ENCODE results near the gene ABCA7. TPM values are rescaled to one million over a fixed set of nuclear protein-coding genes. Genes with fewer than 3 reads are reported as not detected.

Gene ABCA7
- total and polyA plus RNA-seq, 2 of the 13 experiments (the other 11 are each of a cell fraction or from before 2014, with no cell fraction given): 4.4 to 32.4 TPM

DNA sequence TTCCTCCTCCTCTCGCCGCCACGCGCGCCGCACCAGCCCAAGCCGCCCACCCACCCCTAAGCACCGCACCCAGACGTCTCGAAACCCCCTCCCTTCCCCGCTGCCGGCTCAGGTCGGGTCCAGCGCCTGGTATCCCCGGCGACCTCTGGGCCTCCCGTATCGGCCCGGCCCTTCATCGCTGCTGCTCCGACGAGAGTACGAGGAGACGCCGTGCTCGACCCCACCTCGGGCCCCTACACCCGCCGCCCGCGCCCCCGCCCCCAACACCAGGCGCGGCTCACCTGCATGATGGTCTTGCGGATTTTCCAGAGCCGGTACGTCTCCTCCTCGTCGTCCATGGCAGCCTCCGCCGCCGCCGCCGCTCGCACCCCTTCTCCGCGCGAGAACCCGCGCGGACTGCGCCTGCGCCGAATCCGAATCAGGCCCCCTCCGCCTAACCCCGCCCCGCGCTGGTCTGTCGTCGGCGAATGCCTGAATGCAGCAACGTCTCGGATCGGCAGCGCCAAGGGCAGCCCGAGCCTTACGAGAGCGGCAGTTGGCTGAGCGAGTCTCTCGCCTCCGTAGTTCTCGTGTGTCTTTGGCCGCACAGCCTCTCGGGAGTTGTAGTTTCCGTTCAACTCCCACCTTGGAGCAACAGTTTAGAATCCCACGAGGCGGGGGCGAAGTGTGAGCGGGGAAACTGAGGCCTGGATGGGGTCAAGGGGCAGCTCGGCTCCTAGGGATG lies 55.2 kb downstream of the ABCA7 start, which contains the start of gene POLR2E (continued):
- TF ChIP-seq, protein P1, sequence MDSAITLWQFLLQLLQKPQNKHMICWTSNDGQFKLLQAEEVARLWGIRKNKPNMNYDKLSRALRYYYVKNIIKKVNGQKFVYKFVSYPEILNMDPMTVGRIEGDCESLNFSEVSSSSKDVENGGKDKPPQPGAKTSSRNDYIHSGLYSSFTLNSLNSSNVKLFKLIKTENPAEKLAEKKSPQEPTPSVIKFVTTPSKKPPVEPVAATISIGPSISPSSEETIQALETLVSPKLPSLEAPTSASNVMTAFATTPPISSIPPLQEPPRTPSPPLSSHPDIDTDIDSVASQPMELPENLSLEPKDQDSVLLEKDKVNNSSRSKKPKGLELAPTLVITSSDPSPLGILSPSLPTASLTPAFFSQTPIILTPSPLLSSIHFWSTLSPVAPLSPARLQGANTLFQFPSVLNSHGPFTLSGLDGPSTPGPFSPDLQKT (CRISPR knock-in tag; IDR thresholded peaks at IDR 0.05; ENCODE audit: borderline replicate concordance): no peak
- TF ChIP-seq ZFP37 (CRISPR knock-in tag; IDR thresholded peaks at IDR 0.05; ENCODE audit: borderline replicate concordance) (no peak), REXO4 (CRISPR knock-in tag; IDR thresholded peaks at IDR 0.05; ENCODE audit: borderline replicate concordance) (no peak), MBNL3 (CRISPR knock-in tag; conservative IDR thresholded peaks at IDR 0.05) (no peak), NRL (CRISPR knock-in tag; IDR thresholded peaks at IDR 0.05; ENCODE audit: borderline replicate concordance) (no peak), SOX5 (CRISPR knock-in tag; IDR thresholded peaks at IDR 0.05; ENCODE audit: borderline replicate concordance) (peak; percentile 48; the same call in 1 of the 2 replicates), ZNF839 (CRISPR knock-in tag; IDR thresholded peaks at IDR 0.05; ENCODE audit: borderline replicate concordance) (no peak), SRF (IDR thresholded peaks at IDR 0.05; ENCODE audit: low read depth, low read length) (no peak), ZNF629 (CRISPR knock-in tag; conservative IDR thresholded peaks at IDR 0.05) (no peak), SRSF1 (optimal IDR thresholded peaks at IDR 0.05; ENCODE audit: low read depth, low read length) (no peak), E2F5 (CRISPR knock-in tag; conservative IDR thresholded peaks at IDR 0.05) (peak; percentile 66; the same call in 1 of the 2 replicates), CBX2 (IDR thresholded peaks at IDR 0.05; ENCODE audit: low read depth, low read length) (no peak), CBX2 (CRISPR knock-in tag; IDR thresholded peaks at IDR 0.05; ENCODE audit: low read depth) (0 out of 2 replicates have a peak, but pooled peaks have one; percentile 27), HOXA3 (CRISPR knock-in tag; IDR thresholded peaks at IDR 0.05) (peak; percentile 86)
- TF ChIP-seq, protein P2, sequence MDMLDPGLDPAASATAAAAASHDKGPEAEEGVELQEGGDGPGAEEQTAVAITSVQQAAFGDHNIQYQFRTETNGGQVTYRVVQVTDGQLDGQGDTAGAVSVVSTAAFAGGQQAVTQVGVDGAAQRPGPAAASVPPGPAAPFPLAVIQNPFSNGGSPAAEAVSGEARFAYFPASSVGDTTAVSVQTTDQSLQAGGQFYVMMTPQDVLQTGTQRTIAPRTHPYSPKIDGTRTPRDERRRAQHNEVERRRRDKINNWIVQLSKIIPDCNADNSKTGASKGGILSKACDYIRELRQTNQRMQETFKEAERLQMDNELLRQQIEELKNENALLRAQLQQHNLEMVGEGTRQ (IDR thresholded peaks at IDR 0.05; ENCODE audit: low read depth, low read length): no peak
- TF ChIP-seq, protein P2 (CRISPR knock-in tag; IDR thresholded peaks at IDR 0.05; ENCODE audit: borderline replicate concordance): no peak
- TF ChIP-seq, protein P3, sequence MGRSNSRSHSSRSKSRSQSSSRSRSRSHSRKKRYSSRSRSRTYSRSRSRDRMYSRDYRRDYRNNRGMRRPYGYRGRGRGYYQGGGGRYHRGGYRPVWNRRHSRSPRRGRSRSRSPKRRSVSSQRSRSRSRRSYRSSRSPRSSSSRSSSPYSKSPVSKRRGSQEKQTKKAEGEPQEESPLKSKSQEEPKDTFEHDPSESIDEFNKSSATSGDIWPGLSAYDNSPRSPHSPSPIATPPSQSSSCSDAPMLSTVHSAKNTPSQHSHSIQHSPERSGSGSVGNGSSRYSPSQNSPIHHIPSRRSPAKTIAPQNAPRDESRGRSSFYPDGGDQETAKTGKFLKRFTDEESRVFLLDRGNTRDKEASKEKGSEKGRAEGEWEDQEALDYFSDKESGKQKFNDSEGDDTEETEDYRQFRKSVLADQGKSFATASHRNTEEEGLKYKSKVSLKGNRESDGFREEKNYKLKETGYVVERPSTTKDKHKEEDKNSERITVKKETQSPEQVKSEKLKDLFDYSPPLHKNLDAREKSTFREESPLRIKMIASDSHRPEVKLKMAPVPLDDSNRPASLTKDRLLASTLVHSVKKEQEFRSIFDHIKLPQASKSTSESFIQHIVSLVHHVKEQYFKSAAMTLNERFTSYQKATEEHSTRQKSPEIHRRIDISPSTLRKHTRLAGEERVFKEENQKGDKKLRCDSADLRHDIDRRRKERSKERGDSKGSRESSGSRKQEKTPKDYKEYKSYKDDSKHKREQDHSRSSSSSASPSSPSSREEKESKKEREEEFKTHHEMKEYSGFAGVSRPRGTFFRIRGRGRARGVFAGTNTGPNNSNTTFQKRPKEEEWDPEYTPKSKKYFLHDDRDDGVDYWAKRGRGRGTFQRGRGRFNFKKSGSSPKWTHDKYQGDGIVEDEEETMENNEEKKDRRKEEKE (IDR thresholded peaks at IDR 0.05): no peak
- TF ChIP-seq, protein P4, sequence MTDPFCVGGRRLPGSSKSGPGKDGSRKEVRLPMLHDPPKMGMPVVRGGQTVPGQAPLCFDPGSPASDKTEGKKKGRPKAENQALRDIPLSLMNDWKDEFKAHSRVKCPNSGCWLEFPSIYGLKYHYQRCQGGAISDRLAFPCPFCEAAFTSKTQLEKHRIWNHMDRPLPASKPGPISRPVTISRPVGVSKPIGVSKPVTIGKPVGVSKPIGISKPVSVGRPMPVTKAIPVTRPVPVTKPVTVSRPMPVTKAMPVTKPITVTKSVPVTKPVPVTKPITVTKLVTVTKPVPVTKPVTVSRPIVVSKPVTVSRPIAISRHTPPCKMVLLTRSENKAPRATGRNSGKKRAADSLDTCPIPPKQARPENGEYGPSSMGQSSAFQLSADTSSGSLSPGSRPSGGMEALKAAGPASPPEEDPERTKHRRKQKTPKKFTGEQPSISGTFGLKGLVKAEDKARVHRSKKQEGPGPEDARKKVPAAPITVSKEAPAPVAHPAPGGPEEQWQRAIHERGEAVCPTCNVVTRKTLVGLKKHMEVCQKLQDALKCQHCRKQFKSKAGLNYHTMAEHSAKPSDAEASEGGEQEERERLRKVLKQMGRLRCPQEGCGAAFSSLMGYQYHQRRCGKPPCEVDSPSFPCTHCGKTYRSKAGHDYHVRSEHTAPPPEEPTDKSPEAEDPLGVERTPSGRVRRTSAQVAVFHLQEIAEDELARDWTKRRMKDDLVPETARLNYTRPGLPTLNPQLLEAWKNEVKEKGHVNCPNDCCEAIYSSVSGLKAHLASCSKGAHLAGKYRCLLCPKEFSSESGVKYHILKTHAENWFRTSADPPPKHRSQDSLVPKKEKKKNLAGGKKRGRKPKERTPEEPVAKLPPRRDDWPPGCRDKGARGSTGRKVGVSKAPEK (CRISPR knock-in tag; IDR thresholded peaks at IDR 0.05; ENCODE audit: borderline replicate concordance): no peak

Measured in HepG2 (cell line).